Activated T-helper 1 cell treated with Interleukin-2 at 50 U/mL for 16 hours (primary cell): ENCODE measurements around the gene MAT2B.

Experiments used
- DNase-seq: peaks from one replicate; pipeline ENCODE4 v3.0.0-alpha.2; 2020; ENCODE audit warnings: low read depth

MAT2B gene

GRCh38 chr5:163551156-163551555, 45.7 kb downstream of the MAT2B start:
- DNase-seq: no peak

- DNase-seq: no peak
Measured at GRCh38 chr5:163552536-163552935, 47.1 kb downstream of the MAT2B start.

GRCh38 chr5:163561339-163561738, 55.9 kb downstream of the MAT2B start:
- DNase-seq: no peak

GRCh38 chr5:163562071-163562470, 56.7 kb downstream of the MAT2B start:
- DNase-seq: no peak

GRCh38 chr5:163563112-163563511, 57.7 kb downstream of the MAT2B start:
- no peak for DNase-seq

- DNase-seq: no peak
Measured at GRCh38 chr5:163563880-163564279, 58.5 kb downstream of the MAT2B start.

GRCh38 chr5:163564321-163564938, 59.0 kb downstream of the MAT2B start:
- peak; percentile 33 for DNase-seq

- DNase-seq: no peak
Measured at GRCh38 chr5:163565492-163565891, 60.1 kb downstream of the MAT2B start.

GRCh38 chr5:163565931-163566608, 60.7 kb downstream of the MAT2B start:
- DNase-seq: no peak

- DNase-seq: no peak
Measured at GRCh38 chr5:163566678-163567077, 61.3 kb downstream of the MAT2B start.

- no peak for DNase-seq
Measured at GRCh38 chr5:163567811-163568210, 62.4 kb downstream of the MAT2B start.
